ENCODE results near the gene PEX3.

DNA sequence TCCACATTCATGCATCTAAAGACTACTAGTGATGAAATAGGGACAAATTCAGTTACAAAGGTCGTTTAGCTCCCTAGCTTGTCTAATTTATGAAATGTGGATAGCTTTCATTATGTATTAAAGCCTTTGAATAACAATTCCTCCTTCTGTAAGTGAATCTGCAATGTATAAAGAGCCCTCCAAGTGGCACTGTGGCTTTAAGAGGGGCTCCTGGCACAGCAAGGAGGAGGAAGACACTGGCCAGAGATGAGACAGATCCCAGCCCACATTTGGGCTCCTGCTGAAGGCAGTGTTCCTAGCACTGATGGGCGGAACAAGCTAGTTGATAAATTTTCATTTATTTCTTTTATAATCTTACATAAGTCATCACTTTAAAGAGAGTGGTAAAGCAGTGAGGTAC, 78.5 kb downstream of the PEX3 start:
- TF ChIP-seq, protein P1, sequence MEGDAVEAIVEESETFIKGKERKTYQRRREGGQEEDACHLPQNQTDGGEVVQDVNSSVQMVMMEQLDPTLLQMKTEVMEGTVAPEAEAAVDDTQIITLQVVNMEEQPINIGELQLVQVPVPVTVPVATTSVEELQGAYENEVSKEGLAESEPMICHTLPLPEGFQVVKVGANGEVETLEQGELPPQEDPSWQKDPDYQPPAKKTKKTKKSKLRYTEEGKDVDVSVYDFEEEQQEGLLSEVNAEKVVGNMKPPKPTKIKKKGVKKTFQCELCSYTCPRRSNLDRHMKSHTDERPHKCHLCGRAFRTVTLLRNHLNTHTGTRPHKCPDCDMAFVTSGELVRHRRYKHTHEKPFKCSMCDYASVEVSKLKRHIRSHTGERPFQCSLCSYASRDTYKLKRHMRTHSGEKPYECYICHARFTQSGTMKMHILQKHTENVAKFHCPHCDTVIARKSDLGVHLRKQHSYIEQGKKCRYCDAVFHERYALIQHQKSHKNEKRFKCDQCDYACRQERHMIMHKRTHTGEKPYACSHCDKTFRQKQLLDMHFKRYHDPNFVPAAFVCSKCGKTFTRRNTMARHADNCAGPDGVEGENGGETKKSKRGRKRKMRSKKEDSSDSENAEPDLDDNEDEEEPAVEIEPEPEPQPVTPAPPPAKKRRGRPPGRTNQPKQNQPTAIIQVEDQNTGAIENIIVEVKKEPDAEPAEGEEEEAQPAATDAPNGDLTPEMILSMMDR (IDR thresholded peaks at IDR 0.05): no peak
- TF ChIP-seq ZNF121 (CRISPR knock-in tag; IDR thresholded peaks at IDR 0.05) (no peak), CREM (CRISPR knock-in tag; IDR thresholded peaks at IDR 0.05) (no peak), ATF3 (CRISPR knock-in tag; conservative IDR thresholded peaks at IDR 0.05) (no peak), CREB1 (CRISPR knock-in tag; IDR thresholded peaks at IDR 0.05) (no peak), TP53 (CRISPR knock-in tag; IDR thresholded peaks at IDR 0.05) (no peak), NR1H2 (CRISPR knock-in tag; IDR thresholded peaks at IDR 0.05) (no peak), TCF7 (CRISPR knock-in tag; IDR thresholded peaks at IDR 0.05; ENCODE audit: low read depth) (no peak), USF2 (CRISPR knock-in tag; IDR thresholded peaks at IDR 0.05) (no peak), SOX15 (CRISPR knock-in tag; IDR thresholded peaks at IDR 0.05) (no peak)

Measured in WTC11 (cell line).